KG1 (cell line): ENCODE results near the gene NKIRAS2.

Experiments
- DNase-seq: peaks from one replicate; lab custom pipeline; 2025; lab: John Stamatoyannopoulos, UW

The NKIRAS2 gene

GRCh38 chr17:42055027-42055426 is 35.1 kb downstream of the NKIRAS2 start:
- no peak for DNase-seq

GRCh38 chr17:42055496-42055895 is 35.6 kb downstream of the NKIRAS2 start:
- no peak for DNase-seq

- no peak for DNase-seq
Measured at GRCh38 chr17:42056635-42057034, 36.7 kb downstream of the NKIRAS2 start.

- DNase-seq = no peak
Measured at GRCh38 chr17:42058063-42058462, 38.2 kb downstream of the NKIRAS2 start.

- DNase-seq = no peak
Measured at GRCh38 chr17:42059815-42060214, 39.9 kb downstream of the NKIRAS2 start.

GRCh38 chr17:42060231-42060630 is 40.3 kb downstream of the NKIRAS2 start:
- no peak for DNase-seq

GRCh38 chr17:42061646-42062487 is 42.0 kb downstream of the NKIRAS2 start:
- DNase-seq = no peak

- no peak for DNase-seq
Measured at GRCh38 chr17:42062681-42063080, 42.8 kb downstream of the NKIRAS2 start.

GRCh38 chr17:42065201-42065600 is 45.3 kb downstream of the NKIRAS2 start:
- DNase-seq = no peak

GRCh38 chr17:42067371-42068091 is 47.6 kb downstream of the NKIRAS2 start:
- peak; percentile 44 for DNase-seq

- DNase-seq = no peak
Measured at GRCh38 chr17:42068979-42069378, 49.1 kb downstream of the NKIRAS2 start.

- DNase-seq = peak; percentile 34
Measured at GRCh38 chr17:42071810-42072209, 51.9 kb downstream of the NKIRAS2 start.

- DNase-seq = peak; percentile 8
Measured at GRCh38 chr17:42072323-42073187, 52.7 kb downstream of the NKIRAS2 start.
